Glutamatergic neuron (in vitro differentiated cells): ENCODE measurements around the gene CARM1. TPM values are rescaled to one million over a fixed set of nuclear protein-coding genes. Genes with fewer than 3 reads are reported as not detected.
"Not testable (repeated sequence)": the region's sequence is repeated elsewhere in the genome, so short reads cannot be mapped to it uniquely, and the experiment has no call there.

Experiments used
- DNase-seq: peaks from one replicate; pipeline ENCODE4 v3.0.0; 2022
- H3K27ac Mint-ChIP-seq: one replicate; pipeline ENCODE4 v1.8.0; 2020; ENCODE audit warnings: mild to moderate bottlenecking, mixed read lengths, inconsistent platforms; ENCODE audit not compliant: unreplicated experiment
- H3K27me3 Mint-ChIP-seq: one replicate; pipeline ENCODE4 v1.8.0; 2020; ENCODE audit warnings: mild to moderate bottlenecking, moderate library complexity, mixed read lengths, inconsistent platforms; ENCODE audit not compliant: unreplicated experiment
- H3K36me3 Mint-ChIP-seq: one replicate; pipeline ENCODE4 v1.8.0; 2020; ENCODE audit warnings: mild to moderate bottlenecking, mixed read lengths, inconsistent platforms; ENCODE audit not compliant: unreplicated experiment
- H3K4me1 Mint-ChIP-seq: one replicate; pipeline ENCODE4 v1.8.0; 2020; ENCODE audit warnings: mild to moderate bottlenecking, low read depth, mixed read lengths, inconsistent platforms; ENCODE audit not compliant: unreplicated experiment
- H3K4me3 Mint-ChIP-seq: one replicate; pipeline ENCODE4 v1.8.0; 2020; ENCODE audit warnings: mild to moderate bottlenecking, mixed read lengths, inconsistent platforms; ENCODE audit not compliant: unreplicated experiment
- H3K9me3 Mint-ChIP-seq: one replicate; pipeline ENCODE4 v1.8.0; 2020; ENCODE audit warnings: mild to moderate bottlenecking, moderate library complexity, mixed read lengths, inconsistent platforms; ENCODE audit not compliant: unreplicated experiment
- CTCF ChIP-seq: fragments of 200-600 bp; sonication (generic); IDR thresholded peaks from one replicate; pipeline ENCODE4 v1.5.0; 2021; ENCODE audit not compliant: partially characterized antibody, unreplicated experiment
- total RNA-seq: library from RNA; stranded (reverse); fragmentation: NEBNext Ultra II Directional; extraction: Animal tissue kit (Norgen Biotek cat#: 25700); gene quantifications from one replicate; pipeline ENCODE4 v1.2.1, GENCODE V29; 2021; ENCODE audit not compliant: unreplicated experiment

The CARM1 gene
- total RNA-seq, 1 donor from 2014 or later, result 133 TPM

- Mint-ChIP-seq H3K36me3 (no peaks in the 10 kb centered on the region), H3K27ac (peak overlapping the region; percentile 97), H3K9me3 (peaks cover 13% of the 10 kb centered on the region), H3K4me3 (peak overlapping the region; percentile 92), H3K4me1 (peaks cover 6% of the 10 kb centered on the region), H3K27me3 (peaks cover 17% of the 10 kb centered on the region)
- TF ChIP-seq CTCF, result no peak
- DNase-seq, result peak; percentile 71
These were observed 34.6 kb upstream of the CARM1 start for GRCh38 chr19:10836479-10837330.

GRCh38 chr19:10837649-10838048, 33.7 kb upstream of the CARM1 start:
- not testable (repeated sequence) for H3K36me3 Mint-ChIP-seq, H3K4me3 Mint-ChIP-seq, H3K4me1 Mint-ChIP-seq, DNase-seq, H3K27ac Mint-ChIP-seq
- Mint-ChIP-seq H3K27me3 (peaks cover 17% of the 10 kb centered on the region), H3K9me3 (peaks cover 13% of the 10 kb centered on the region)

- no peak for TF ChIP-seq CTCF
- Mint-ChIP-seq H3K4me3 (peak overlapping the region; percentile 6), H3K36me3 (no peaks in the 10 kb centered on the region), H3K9me3 (peaks cover 13% of the 10 kb centered on the region), H3K27me3 (peaks cover 19% of the 10 kb centered on the region), H3K27ac (no peak overlapping the region), H3K4me1 (peaks cover 6% of the 10 kb centered on the region)
- no peak for DNase-seq
These were observed 33.0 kb upstream of the CARM1 start for GRCh38 chr19:10838377-10838776.

- Mint-ChIP-seq H3K4me3 (no peak overlapping the region), H3K27ac (no peak overlapping the region)
- DNase-seq, result no peak
These were observed 32.0 kb upstream of the CARM1 start for GRCh38 chr19:10839114-10840050.

More at GRCh38 chr19:10839114-10840050, 32.0 kb upstream of the CARM1 start:
- TF ChIP-seq CTCF, result no peak
- Mint-ChIP-seq H3K9me3 (peaks cover 10% of the 10 kb centered on the region), H3K4me1 (peaks cover 6% of the 10 kb centered on the region), H3K27me3 (peaks cover 22% of the 10 kb centered on the region), H3K36me3 (no peaks in the 10 kb centered on the region)
